Right lung (tissue), 5 donors: ENCODE measurements around the gene CANT1. TPM values are rescaled to one million over a fixed set of nuclear protein-coding genes. Genes with fewer than 3 reads are reported as not detected.
"Not testable (repeated sequence)": the region's sequence is repeated elsewhere in the genome, so short reads cannot be mapped to it uniquely, and the experiment has no call there.

Experiments
- DNase-seq, 2 donors: peaks; one replicate each; pipeline ENCODE4 v3.0.0-alpha.2; 2013
- polyA plus RNA-seq, 5 donors: library from polyadenylated mRNA; unstranded; fragments of 120-200 nt; gene quantifications; one replicate each; pipeline versions ENCODE4 v1.2.1 to v1.2.3, GENCODE V29; 2013; ENCODE audit warnings: inconsistent platforms in 1 of 5, low replicate concordance in 1 of 5; ENCODE audit not compliant: insufficient read length in 5 of 5, insufficient read depth in 1 of 5

Gene CANT1
- polyA plus RNA-seq, 5 donors: 36.8 to 45.5 (median 42.3) TPM

DNA sequence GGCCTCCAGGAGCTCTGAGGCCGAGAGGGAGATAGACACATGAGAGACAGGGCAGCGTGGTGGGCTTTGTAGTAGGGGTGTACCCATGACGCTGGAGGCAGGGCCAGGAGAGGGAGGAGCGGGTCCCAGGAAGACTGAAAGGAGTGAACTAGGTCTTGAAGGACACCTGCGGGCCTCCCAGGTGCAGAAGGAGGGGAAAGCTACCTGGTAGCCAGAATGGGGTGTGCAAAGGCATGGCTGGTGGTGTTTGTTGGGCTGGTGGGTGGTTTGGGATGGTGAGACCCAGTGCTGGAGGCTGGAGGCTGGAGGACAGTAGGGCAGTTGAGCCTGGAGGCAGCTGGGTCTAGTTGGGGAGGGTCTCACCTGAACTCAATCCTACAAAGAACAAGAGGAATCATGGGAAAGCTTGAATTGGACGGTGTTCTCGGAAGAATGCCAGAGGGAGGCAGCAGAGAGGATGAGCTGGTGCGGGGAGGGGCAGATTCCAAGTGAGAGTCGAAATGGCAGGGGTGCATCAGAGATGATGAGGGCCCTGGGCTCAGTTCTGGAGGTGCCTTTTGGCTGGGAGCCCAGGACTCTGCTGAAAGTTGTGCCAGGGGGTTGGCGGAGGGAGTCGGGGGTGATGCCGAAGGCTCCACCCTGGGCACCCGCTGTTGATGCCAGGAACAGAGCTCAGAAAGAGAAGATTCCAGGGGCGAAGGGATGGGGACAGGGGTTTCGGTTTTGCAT lies 35.6 kb upstream of the CANT1 start:
- DNase-seq: no peak

- DNase-seq: no peak
Observed at GRCh38 chr17:79044462-79044861, 34.9 kb upstream of the CANT1 start.

DNA sequence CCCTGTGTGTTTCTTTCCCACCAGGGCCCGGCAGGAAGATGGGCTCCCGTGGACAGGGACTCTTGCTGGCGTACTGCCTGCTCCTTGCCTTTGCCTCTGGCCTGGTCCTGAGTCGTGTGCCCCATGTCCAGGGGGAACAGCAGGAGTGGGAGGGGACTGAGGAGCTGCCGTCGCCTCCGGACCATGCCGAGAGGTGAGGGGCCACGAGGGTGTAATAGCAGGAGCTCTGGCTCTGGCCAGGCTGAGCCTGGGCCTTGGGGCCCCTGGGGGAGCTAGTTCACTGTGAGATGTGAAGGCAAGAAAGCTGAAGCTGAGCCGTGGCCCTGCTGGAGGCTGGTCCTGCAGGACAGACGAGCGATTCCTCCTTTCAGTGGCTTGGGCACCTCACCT lies 34.4 kb upstream of the CANT1 start:
- no peak for DNase-seq

- DNase-seq: no peak
Observed at GRCh38 chr17:79043191-79043930, 33.8 kb upstream of the CANT1 start.

DNA sequence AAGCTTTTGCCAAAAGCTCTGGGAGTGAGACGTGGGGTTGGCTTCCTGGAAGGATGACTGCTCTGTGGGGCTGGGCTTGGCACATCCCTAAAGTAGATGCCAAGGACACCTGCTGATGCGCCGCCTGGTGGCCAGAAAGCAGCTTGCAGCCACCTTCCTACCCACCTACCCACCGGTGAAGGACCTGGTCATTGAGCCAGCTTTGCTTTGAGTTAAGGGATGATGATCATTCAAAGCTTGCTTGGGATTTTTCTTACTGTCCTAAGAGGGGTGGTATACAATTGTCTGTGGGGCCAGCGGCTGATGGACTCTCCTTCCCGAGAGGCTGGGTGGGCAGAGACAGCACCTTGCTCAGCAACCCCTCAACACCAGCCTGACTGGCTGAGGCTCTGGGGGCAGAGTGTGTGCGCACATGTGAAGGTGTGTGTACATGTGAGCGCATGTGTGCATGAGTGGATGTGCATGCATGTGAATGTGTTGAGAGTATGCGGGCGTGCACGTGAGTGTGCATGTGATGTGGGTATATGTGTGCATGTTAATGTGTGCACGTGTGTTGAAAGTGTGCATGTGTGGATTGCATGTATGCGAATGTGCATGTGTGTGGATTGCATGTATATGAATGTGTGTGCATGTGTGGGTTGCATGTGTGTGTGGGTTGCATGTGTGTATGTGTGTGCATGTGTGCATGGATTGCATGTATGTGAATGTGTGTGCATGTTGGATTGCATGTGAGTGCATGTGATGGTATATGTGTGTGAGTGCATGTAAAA lies 33.0 kb upstream of the CANT1 start:
- no peak for DNase-seq

DNA sequence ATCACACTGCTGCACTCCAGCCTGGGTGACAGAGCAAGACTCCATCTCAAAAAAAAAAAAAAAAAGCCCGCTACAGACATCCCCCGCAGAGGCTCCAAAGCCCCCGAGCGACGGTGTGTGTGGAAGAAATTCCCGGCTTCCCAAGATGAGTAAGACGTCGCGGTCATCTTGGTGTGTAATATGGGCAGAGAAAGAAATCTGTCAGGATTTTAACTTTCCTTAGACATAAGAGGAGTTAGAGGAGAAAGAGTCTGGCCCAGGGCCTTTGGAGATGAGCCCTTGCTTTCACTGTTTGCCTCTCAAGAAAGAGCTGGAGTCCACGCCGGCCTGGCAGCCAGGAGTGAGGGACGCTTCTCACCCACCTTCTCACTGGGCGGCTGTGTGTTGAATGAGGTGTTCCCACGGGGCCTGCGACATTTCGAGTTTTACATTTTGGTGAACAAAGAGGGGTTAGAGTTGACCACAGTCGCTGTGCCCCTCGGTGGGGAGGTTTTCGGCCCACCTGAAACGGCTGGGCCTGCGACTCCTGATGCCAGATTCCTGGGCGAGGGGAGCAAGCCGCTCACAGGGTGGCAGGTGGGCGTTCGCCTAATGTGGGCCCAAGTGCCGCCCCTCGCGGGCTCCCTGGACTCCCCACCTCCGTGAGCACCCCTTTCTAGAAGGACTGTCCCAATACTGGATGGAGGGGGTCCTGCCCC lies 32.3 kb upstream of the CANT1 start:
- no peak for DNase-seq

DNA sequence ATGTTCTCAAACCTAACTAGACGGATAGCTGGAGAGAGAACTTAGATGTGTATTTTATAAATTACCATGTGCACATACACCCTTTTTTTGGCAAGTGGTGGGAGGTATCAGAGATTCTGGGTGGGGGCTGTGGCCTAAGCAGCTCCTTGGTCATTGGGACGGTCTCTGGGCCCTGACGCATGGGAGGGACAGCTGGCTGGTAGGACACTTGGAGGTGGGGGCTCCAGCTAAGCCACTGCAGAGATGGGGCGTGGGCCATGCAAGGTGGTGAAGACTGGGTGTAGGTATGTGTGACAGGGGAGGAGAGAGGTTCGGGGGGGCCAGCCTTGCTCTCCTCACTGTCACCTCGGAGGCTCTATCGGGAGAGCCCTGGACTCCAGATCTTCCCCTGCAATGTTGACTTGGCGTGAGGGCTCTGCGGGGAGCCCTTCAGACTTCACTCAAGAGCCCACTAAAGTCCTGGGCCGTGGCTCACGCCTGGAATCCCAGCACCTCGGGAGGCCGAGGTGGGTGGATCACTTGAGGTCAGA lies 31.5 kb upstream of the CANT1 start:
- no peak for DNase-seq

- DNase-seq: no peak
Observed at GRCh38 chr17:79039886-79040285, 30.3 kb upstream of the CANT1 start.

DNA sequence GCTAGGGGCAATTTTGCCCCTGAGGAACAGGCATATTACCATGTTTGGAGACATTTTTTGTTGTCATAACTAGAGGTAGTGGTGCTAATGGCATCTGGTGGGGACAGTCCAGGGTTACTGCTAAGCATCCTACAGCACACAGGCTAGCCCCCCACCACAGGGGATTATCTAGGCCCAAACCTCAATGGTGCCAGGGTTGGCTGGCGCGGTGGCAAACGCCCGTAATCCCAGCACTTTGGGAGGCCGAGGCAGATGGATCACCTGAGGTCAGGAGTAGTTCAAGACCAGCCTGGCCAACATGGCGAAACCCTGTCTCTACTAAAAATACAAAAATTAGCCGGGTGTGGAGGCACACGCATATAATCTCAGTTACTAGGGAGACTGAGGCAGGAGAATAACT lies 29.6 kb upstream of the CANT1 start:
- DNase-seq: no peak

DNA sequence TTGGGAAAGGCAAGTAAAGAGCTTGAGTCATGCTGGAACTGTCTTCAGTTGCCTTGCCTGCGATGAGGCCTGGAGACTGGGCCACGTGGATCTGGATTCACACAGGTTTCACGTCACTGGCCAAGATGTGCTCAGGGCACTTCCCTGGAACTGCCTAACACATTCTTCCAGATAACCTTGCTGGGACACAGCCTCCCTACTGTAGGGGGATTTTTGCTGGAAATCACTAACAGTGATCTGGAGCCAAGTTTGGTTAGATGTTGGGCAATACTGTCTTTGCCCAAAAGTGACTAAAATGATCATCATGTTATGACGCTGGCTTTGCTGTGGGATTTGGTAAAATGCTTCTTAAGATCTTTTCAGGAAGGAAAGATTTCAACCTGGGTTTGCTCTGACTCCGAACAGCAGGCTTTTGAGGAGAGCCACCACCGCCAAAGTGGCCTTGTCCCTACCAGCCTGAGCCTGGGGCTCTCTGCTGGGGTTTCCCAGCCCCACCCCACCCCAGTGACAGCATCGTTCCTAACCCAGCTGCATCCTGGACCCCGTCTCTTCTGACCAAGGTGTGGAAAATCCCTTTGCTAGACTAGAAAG lies 29.1 kb upstream of the CANT1 start:
- DNase-seq: no peak

GRCh38 chr17:79036596-79036995 lies 27.0 kb upstream of the CANT1 start:
- DNase-seq: no peak

GRCh38 chr17:79036181-79036580 lies 26.6 kb upstream of the CANT1 start:
- DNase-seq: no peak

- no peak for DNase-seq
Observed at GRCh38 chr17:79035686-79036085, 26.1 kb upstream of the CANT1 start.

- DNase-seq: no peak
Observed at GRCh38 chr17:79034931-79035485, 25.4 kb upstream of the CANT1 start.

GRCh38 chr17:79033741-79034501 lies 24.4 kb upstream of the CANT1 start:
- DNase-seq: no peak

DNA sequence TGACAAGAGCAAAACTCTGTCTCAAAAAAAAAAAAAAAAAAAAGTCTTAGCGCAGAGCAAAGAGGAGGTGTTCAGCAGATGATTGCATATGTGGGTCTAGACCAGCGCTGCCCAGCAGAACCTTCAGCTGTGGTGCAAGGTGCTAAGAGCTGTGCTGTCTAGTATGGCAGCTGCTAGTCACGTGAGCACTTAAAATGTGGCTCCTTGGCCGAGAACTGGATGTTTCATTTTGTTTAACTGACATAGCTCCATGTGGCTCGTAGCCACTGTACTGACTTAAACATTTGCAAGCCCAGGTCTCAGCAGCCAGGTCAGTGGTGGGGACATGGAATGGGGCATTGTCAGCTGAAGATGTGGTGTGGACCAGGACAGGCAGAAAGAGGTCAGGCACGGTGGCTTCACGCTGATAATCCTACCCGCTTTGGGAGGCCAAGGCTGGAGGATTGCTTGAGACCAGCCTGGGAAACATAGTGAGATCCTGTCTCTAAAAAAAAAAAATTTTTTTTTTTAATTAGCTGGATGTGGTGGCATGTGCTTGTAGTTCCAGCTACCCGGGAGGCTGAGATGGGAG lies 23.6 kb upstream of the CANT1 start:
- no peak for DNase-seq

GRCh38 chr17:79031996-79032875 lies 22.7 kb upstream of the CANT1 start:
- no peak for DNase-seq

DNA sequence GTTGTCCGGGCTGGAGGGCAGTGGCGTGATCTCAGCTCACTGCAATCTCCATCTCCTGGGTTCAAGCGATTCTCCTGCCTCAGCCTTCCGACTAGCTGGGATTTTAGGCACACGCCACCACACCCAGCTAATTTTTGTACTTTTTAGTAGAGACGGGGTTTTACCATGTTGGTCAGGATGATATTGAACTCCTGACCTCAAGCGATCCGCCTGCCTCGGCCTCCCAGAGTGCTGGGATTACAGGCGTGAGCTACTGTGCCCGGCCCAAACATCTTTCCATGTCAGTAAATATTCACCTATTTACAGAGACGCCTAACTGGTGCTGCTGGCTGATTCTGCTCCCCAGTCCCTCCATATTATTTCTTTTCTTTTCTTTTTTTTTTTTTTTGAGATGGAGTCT lies 21.1 kb upstream of the CANT1 start:
- not testable (repeated sequence) for DNase-seq
